Skeletal muscle satellite cell (primary cell): ENCODE measurements around the gene QKI.
"Not testable (repeated sequence)": the region's sequence is repeated elsewhere in the genome, so short reads cannot be mapped to it uniquely, and the experiment has no call there.

ENCODE experiments used
- H3K27me3 ChIP-seq: 2 replicates; pipeline ENCODE4 v1.7.0; 2013; ENCODE audit warnings: low read length; ENCODE audit not compliant: control insufficient read depth, insufficient read depth
- H3K36me3 ChIP-seq: 2 replicates; pipeline ENCODE4 v1.7.0; 2013; ENCODE audit warnings: mild to moderate bottlenecking, control low read depth, low read length; ENCODE audit not compliant: insufficient read depth
- H3K4me1 ChIP-seq: 2 replicates; pipeline ENCODE4 v1.7.0; 2013; ENCODE audit warnings: low read length; ENCODE audit not compliant: control insufficient read depth, insufficient read depth
- H3K4me2 ChIP-seq: 2 replicates; pipeline ENCODE4 v1.7.0; 2013; ENCODE audit warnings: mild to moderate bottlenecking, low read length
- H3K4me3 ChIP-seq: 2 replicates; pipeline ENCODE4 v1.7.0; 2013; ENCODE audit warnings: low read length
- H3K9ac ChIP-seq: 2 replicates; pipeline ENCODE4 v1.7.0; 2013; ENCODE audit warnings: mild to moderate bottlenecking, low read depth, low read length, moderate library complexity
- H3K9me3 ChIP-seq: replicated peaks from 2 replicates; pipeline ENCODE4 v1.7.0; 2013; ENCODE audit warnings: mild to moderate bottlenecking, control low read depth, low read length

Gene QKI

DNA sequence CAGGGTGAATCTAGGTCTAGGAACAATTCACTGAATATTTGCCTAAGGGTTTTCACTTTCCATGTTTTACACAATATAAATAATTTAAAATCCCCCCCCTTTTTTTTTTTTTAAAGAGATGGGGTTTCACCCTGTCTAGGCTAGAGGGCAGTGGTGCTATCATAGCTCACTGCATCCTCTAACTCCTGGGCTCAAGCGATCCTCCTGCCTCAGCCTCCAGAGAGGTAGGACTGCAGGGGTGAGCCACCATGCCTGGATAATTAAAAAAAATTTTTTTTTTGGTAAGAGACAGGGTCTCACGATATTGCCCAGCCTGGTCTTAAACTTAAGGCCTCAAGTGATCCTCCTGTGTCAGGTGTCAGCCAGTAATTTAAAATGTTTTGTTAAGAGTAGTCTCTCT, 17.8 kb downstream of the QKI start:
- no peak overlapping the region for H3K4me3 ChIP-seq
- no peaks in the 10 kb centered on the region for H3K36me3 ChIP-seq
- H3K4me1 ChIP-seq, result peaks cover 25% of the 10 kb centered on the region
- no peaks in the 10 kb centered on the region for H3K9me3 ChIP-seq
- no peak overlapping the region for H3K9ac ChIP-seq
- no peaks in the 10 kb centered on the region for H3K27me3 ChIP-seq
- no peak overlapping the region for H3K4me2 ChIP-seq

DNA sequence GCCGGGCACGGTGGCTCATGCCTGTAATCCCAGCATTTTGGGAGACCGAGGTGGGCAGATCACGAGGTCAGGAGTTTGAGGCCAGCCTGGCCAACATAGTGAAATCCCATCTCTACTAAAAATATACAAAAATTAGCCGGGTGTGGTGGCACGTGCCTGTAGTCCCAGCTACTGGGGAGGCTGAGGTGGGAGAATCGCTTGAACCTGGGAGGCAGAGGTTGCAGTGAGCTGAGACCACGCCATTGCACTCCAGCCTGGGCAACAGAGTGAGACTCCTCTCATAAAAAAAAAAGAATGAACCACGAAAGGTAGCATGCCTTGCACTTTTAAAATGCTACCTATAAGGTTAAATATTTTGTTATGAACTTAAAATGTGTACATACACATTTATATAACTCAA, 19.0 kb downstream of the QKI start:
- not testable (repeated sequence) for H3K9me3 ChIP-seq, H3K36me3 ChIP-seq, H3K27me3 ChIP-seq, H3K9ac ChIP-seq, H3K4me3 ChIP-seq, H3K4me2 ChIP-seq
- H3K4me1 ChIP-seq, result peaks cover 25% of the 10 kb centered on the region

DNA sequence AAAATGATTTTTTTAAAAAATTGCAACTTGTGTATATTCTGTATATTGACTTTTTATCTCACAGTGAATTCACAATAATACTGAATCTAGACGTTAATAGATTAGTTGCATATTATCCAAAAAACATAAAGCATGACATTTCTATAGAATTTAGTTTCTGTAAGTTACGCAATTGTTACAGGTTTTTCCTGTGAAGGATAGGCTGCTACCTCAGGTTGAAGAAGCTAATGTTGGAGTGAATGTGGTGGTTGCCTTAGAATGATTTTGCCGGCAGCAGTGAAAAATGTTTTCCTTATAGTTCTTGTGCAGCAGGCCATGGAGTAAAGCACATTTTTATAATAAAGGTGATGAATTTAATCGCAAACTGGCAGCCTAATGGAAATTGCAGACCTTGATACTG, 20.5 kb downstream of the QKI start:
- Histone ChIP-seq H3K36me3 (no peaks in the 10 kb centered on the region), H3K4me1 (peaks cover 24% of the 10 kb centered on the region), H3K27me3 (no peaks in the 10 kb centered on the region), H3K9ac (no peak overlapping the region), H3K9me3 (no peaks in the 10 kb centered on the region), H3K4me2 (no peak overlapping the region), H3K4me3 (no peak overlapping the region)

DNA sequence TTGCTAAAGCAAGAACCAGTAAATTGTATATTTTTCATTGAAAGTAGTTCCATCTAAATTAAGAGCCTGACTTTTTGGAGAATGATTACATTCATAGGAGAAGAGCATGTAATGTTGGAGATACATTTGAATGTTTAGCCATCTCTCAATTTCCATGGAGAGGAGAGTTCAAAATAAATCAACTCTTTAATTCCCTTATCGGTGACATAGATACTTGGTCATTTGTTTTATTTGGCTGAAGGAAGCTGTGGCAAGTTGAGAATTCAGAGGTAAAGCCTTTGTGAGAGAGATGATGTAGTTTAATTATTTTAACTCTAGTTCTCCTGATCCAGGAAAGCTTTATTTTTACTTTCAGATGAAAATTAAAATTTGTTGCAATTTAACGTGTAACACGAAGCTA, 22.3 kb downstream of the QKI start:
- Histone ChIP-seq H3K9me3 (no peaks in the 10 kb centered on the region), H3K36me3 (no peaks in the 10 kb centered on the region), H3K27me3 (no peaks in the 10 kb centered on the region), H3K4me2 (no peak overlapping the region), H3K4me3 (no peak overlapping the region), H3K9ac (no peak overlapping the region), H3K4me1 (peaks cover 18% of the 10 kb centered on the region)

DNA sequence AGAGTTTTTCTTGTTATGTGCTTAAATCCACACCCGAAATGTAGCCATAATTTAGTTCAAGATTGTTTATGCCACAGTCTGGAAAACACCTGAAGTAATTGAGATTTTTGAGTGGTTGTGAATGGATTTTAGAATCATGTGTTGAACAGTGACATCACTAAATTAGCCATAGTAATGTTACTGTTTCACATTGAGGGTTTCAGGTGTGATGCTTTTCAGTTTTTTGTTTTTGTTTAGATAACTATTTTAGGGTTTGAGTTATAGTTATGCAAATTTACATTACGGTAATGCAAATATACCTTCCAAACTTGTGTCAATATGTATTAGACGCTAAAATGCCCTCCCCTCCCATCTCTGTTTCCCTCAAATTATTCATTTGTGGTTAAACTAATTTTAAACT, 22.9 kb downstream of the QKI start:
- Histone ChIP-seq H3K27me3 (no peaks in the 10 kb centered on the region), H3K4me1 (peaks cover 18% of the 10 kb centered on the region), H3K9me3 (no peaks in the 10 kb centered on the region), H3K4me3 (no peak overlapping the region), H3K36me3 (no peaks in the 10 kb centered on the region), H3K4me2 (no peak overlapping the region), H3K9ac (no peak overlapping the region)

DNA sequence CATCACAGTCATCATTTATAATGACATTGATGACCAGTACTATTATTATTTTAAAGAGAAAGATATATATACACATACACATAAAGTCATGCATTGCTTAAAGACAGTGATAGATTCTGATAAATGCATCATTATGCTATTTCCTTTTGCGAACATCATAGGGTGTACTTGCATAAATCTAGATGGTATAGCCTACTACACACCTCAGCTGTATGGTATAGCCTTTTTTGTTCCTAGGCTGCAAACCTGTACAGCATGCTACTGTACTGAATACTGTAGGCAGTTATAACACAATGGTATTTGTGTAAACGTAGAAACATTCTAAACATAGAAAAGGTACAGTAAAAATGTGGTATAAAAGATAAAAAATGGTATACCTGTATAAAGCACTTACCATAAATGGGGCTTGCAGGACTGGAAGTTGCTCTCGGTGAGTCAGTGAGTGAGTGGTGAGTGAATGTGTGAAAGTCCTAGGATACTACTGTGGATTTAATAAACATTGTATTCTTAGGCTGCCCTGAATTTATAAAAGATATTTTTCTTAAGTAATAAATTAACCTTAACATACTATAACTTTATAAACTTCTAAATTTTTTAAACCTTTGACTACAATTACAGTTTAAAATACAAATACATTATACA, 23.9 kb downstream of the QKI start:
- H3K4me1 ChIP-seq, result peaks cover 18% of the 10 kb centered on the region
- H3K4me3 ChIP-seq, result no peak overlapping the region
- H3K36me3 ChIP-seq, result no peaks in the 10 kb centered on the region
- H3K9me3 ChIP-seq, result no peaks in the 10 kb centered on the region
- H3K9ac ChIP-seq, result no peak overlapping the region
- no peak overlapping the region for H3K4me2 ChIP-seq
- no peaks in the 10 kb centered on the region for H3K27me3 ChIP-seq

DNA sequence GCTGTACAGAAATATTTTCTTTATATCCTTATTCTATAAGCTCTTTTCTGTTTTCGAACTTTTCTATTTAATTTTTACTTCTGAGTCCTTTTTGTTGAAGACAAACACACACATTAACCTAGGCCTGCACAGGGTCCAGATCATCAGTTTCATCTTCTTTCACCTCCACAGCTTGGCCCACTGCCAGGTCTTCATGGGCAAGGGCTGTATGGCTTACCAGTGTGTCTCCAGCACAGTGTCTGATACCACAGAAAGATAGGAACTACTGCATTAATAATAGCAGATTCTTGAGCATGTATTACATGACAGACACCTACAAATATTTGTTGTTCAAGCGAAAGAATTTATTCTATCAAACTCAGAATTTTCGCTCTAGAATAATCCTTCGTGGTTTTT, 24.4 kb downstream of the QKI start:
- Histone ChIP-seq H3K9ac (no peak overlapping the region), H3K36me3 (no peaks in the 10 kb centered on the region), H3K4me2 (no peak overlapping the region), H3K4me3 (no peak overlapping the region), H3K27me3 (no peaks in the 10 kb centered on the region), H3K4me1 (peaks cover 18% of the 10 kb centered on the region), H3K9me3 (no peaks in the 10 kb centered on the region)

DNA sequence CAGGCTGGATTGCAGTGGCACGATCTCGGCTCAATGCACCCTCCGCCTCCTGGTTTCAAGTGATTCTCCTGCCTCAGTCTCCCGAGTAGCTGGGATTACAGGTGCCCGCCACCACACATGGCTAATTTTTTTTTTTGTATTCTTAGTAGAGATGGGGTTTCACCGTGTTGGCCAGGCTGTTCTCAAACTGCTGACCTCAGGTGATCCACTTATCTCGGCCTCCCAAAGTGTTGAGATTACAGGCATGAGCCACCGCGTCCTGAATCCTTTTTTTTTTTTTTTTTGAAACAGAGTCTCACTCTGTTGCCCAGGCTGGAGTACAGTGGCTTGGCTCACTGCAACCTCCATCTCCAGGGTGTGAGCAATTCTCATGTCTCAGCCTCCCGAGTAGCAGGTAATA, 24.9 kb downstream of the QKI start:
- peaks cover 18% of the 10 kb centered on the region for H3K4me1 ChIP-seq
- not testable (repeated sequence) for H3K4me3 ChIP-seq, H3K4me2 ChIP-seq, H3K9ac ChIP-seq, H3K27me3 ChIP-seq, H3K9me3 ChIP-seq, H3K36me3 ChIP-seq

DNA sequence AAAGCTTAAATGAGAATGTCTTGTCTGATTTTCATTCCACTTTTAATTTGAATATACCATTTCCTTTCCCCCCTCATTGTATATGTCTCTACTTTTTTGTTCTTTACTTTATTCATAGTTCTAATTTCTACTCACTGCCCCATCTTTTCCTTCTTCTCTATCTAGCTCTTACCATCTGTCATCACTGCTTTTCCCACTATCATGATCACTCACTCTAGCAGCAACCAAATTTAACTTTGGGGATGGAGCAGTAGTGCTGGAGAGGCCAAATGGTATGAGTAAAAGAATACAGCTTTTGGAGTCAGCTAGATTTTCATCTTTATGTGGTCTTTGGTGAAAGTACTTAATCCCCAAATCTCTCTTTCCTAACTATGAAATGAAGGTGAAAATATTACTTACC, 25.5 kb downstream of the QKI start:
- no peak overlapping the region for H3K4me2 ChIP-seq
- no peaks in the 10 kb centered on the region for H3K27me3 ChIP-seq
- H3K4me3 ChIP-seq, result no peak overlapping the region
- H3K9me3 ChIP-seq, result no peaks in the 10 kb centered on the region
- peaks cover 18% of the 10 kb centered on the region for H3K4me1 ChIP-seq
- peaks cover 1% of the 10 kb centered on the region for H3K36me3 ChIP-seq
- H3K9ac ChIP-seq, result no peak overlapping the region

DNA sequence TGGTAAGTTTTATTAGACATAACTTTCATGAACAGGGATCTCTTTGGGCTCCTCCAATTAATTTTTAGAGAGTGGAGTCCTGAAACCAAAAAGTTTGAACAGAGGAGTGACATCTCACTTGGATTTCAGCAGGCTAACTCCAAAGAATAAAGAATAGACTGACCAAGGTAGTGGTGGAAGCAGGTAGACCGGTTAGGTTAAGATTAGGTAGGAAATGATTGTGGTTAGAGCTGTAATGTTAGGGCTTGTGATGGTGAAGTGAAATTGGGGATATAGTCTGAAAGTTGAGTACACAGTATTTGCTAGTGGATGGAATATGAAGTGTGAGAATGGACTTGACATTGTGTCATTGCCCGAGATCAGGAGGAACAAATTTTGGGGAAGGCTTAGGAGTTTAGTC, 27.8 kb downstream of the QKI start:
- no peak overlapping the region for H3K4me3 ChIP-seq
- peaks cover 3% of the 10 kb centered on the region for H3K36me3 ChIP-seq
- H3K4me1 ChIP-seq, result peaks cover 19% of the 10 kb centered on the region
- H3K9me3 ChIP-seq, result no peaks in the 10 kb centered on the region
- H3K4me2 ChIP-seq, result no peak overlapping the region
- H3K27me3 ChIP-seq, result no peaks in the 10 kb centered on the region
- H3K9ac ChIP-seq, result no peak overlapping the region

DNA sequence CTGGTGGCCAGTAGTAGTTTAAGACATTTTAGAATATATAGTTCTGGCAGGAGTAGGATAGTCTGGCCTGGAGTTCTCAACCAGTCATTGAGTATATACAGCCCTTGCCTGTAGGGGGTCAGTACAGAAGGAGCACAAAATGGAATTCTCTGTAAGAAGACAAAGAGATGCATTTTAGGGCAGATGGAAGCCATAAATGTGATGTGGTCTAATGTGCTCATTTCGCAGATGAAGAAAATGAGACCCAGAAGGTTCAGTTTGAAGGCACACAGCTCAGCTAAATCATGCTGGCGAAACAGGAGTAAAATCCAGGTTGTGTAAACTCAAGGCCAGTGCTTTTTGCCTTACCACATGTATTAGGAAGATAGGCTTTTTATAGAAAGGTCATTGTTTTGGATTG, 29.6 kb downstream of the QKI start:
- peaks cover 3% of the 10 kb centered on the region for H3K36me3 ChIP-seq
- no peak overlapping the region for H3K4me3 ChIP-seq
- H3K27me3 ChIP-seq, result no peaks in the 10 kb centered on the region
- H3K9ac ChIP-seq, result no peak overlapping the region
- no peaks in the 10 kb centered on the region for H3K9me3 ChIP-seq
- peaks cover 15% of the 10 kb centered on the region for H3K4me1 ChIP-seq
- no peak overlapping the region for H3K4me2 ChIP-seq

DNA sequence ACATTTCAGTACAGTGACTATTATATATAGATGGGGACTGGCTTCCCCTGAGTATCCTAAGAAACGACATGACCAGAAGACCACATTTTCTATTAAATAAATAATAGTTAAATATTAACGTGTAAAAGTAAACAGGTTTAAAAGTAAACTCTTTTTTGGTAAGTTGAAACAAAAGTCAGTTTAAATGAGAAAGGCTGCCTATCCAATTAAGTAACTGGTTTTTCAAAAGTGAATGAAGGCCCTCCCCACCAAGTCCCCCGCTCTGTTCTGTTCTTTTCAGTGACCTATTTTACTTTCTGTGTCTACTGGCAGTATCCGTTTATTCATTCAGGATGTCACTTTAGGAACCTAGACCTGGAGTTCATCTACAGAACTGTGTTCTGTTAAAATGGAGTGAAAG, 32.0 kb downstream of the QKI start:
- no peak overlapping the region for H3K4me2 ChIP-seq
- H3K27me3 ChIP-seq, result no peaks in the 10 kb centered on the region
- H3K4me1 ChIP-seq, result peaks cover 17% of the 10 kb centered on the region
- no peaks in the 10 kb centered on the region for H3K9me3 ChIP-seq
- no peak overlapping the region for H3K4me3 ChIP-seq
- no peak overlapping the region for H3K9ac ChIP-seq
- peaks cover 3% of the 10 kb centered on the region for H3K36me3 ChIP-seq
